ENCODE results near the gene MBD2.

MBD2 gene

GRCh38 chr18:54233747-54234146 lies 9.3 kb upstream of the MBD2 start:
- no peaks in the 10 kb centered on the region for H3K27me3 ChIP-seq
- H3K9me3 ChIP-seq: no peaks in the 10 kb centered on the region
- no peak overlapping the region for H3K27ac ChIP-seq
- no peak for TF ChIP-seq CTCF (IDR thresholded peaks at IDR 0.05)
- H3K36me3 ChIP-seq: no peaks in the 10 kb centered on the region
- peaks cover 10 to 11% of the 10 kb centered on the region in 2 experiments for H3K4me1 ChIP-seq (ENCODE audit: control insufficient read depth in 1 of 2, insufficient read depth in 1 of 2, low read depth in 1 of 2, low read length in 1 of 2)
- no peak overlapping the region for H3K4me3 ChIP-seq (ENCODE audit: low read depth in 1 of 2, low read length in 1 of 2)

GRCh38 chr18:54233228-54233625 lies 8.8 kb upstream of the MBD2 start:
- Histone ChIP-seq H3K4me1 (ENCODE audit: control insufficient read depth in 1 of 2, insufficient read depth in 1 of 2, low read depth in 1 of 2, low read length in 1 of 2) (peaks cover 5% of the 10 kb centered on the region in 2 experiments), H3K4me3 (ENCODE audit: low read depth in 1 of 2, low read length in 1 of 2) (no peak overlapping the region), H3K9me3 (no peaks in the 10 kb centered on the region), H3K27me3 (no peaks in the 10 kb centered on the region), H3K27ac (no peak overlapping the region), H3K36me3 (no peaks in the 10 kb centered on the region)
- no peak for TF ChIP-seq CTCF (IDR thresholded peaks at IDR 0.05)

DNA sequence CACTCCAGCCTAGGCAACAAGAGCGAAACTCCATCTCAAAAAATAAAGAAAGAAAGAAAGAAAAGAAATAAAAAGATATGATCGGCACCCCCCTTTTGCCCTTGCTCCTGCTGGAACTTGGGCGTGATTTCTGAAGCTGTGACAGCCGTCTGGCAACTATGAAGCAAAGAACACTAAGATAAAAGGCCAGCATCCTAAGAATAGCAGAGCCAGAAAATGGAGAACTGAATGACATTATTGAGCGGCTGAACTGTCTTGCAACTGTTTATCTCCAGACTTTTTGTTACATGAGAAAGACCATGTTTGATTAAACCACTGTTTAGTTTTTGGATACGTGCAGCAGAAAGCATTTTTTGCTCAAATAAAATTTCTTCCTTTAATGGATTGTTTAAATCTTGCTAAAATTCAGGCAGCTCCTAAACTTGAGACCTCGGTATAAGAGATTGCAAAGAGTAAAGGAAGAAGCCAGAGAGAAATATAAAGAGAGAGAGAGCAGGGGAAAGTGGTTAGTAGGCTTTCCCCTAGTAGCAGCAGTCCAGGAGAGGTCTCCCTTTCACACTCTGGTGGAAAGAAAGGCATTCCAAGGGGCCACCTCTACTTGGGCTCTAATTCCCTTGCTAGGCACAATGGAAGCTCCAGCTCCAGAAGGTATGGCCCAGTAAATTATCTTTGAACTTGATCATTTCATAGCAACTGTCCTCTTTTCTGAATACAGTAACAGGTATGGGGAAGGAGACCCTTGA lies 8.2 kb upstream of the MBD2 start:
- Histone ChIP-seq H3K9me3 (no peaks in the 10 kb centered on the region), H3K36me3 (no peaks in the 10 kb centered on the region), H3K4me3 (ENCODE audit: low read depth in 1 of 2, low read length in 1 of 2) (no peak overlapping the region), H3K27ac (no peak overlapping the region), H3K27me3 (no peaks in the 10 kb centered on the region), H3K4me1 (ENCODE audit: control insufficient read depth in 1 of 2, insufficient read depth in 1 of 2, low read depth in 1 of 2, low read length in 1 of 2) (no peaks in the 10 kb centered on the region)
- no peak for TF ChIP-seq CTCF (IDR thresholded peaks at IDR 0.05)

- TF ChIP-seq CTCF (IDR thresholded peaks at IDR 0.05): no peak
- Histone ChIP-seq H3K4me3 (ENCODE audit: low read depth in 1 of 2, low read length in 1 of 2) (no peak overlapping the region), H3K9me3 (no peaks in the 10 kb centered on the region)
Measured at GRCh38 chr18:54229421-54230059, 5.1 kb upstream of the MBD2 start.

DNA sequence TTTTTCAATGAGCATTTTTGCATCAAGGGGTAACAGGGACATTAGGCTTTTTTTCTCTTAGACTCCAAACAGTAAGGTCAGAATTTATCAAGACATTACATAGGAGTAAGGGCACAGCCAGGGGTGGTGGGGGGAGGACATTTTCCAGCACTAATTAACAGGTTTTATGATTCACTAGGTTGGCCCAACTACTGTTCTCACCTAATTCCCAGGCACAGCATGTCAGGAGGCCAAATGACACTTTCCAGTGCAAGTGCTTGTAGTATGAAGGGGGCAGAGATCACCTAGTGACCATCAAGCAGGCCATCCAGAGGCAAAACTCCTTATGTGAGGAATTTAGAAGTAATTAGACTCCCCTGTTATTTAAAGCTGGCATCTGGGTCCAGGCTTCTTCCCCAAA lies 3.9 kb upstream of the MBD2 start:
- Histone ChIP-seq H3K27me3 (no peaks in the 10 kb centered on the region), H3K4me1 (ENCODE audit: control insufficient read depth in 1 of 2, insufficient read depth in 1 of 2, low read depth in 1 of 2, low read length in 1 of 2) (peaks cover 9 to 12% of the 10 kb centered on the region in 2 experiments), H3K36me3 (no peaks in the 10 kb centered on the region), H3K4me3 (ENCODE audit: low read depth in 1 of 2, low read length in 1 of 2) (no peak overlapping the region), H3K27ac (no peak overlapping the region), H3K9me3 (no peaks in the 10 kb centered on the region)
- TF ChIP-seq CTCF (IDR thresholded peaks at IDR 0.05): no peak

More at GRCh38 chr18:54229421-54230059, 5.1 kb upstream of the MBD2 start:
- no peaks in the 10 kb centered on the region for H3K27me3 ChIP-seq
- peaks cover 6 to 7% of the 10 kb centered on the region in 2 experiments for H3K4me1 ChIP-seq (ENCODE audit: control insufficient read depth in 1 of 2, insufficient read depth in 1 of 2, low read depth in 1 of 2, low read length in 1 of 2)
- H3K36me3 ChIP-seq: no peaks in the 10 kb centered on the region
- H3K27ac ChIP-seq: no peak overlapping the region
